Osteocyte (in vitro differentiated cells): Measurements from ENCODE around the gene GRIK2. TPM values are rescaled to one million over a fixed set of nuclear protein-coding genes. Genes with fewer than 3 reads are reported as not detected.
"Not testable (repeated sequence)": the region's sequence is repeated elsewhere in the genome, so short reads cannot be mapped to it uniquely, and the experiment has no call there.

ENCODE experiments used
- DNase-seq: peaks from one replicate; pipeline ENCODE4 v3.0.0; 2021; ENCODE audit warnings: mixed read lengths; ENCODE audit not compliant: unreplicated experiment; ENCODE audit errors: extremely low spot score
- H3K27ac Mint-ChIP-seq: one replicate; pipeline ENCODE4 v1.8.0; 2021; ENCODE audit warnings: mild to moderate bottlenecking, mixed read lengths; ENCODE audit not compliant: unreplicated experiment
- H3K27me3 Mint-ChIP-seq: one replicate; pipeline ENCODE4 v1.8.0; 2021; ENCODE audit warnings: mixed read lengths; ENCODE audit not compliant: unreplicated experiment
- H3K36me3 Mint-ChIP-seq: one replicate; pipeline ENCODE4 v1.8.0; 2021; ENCODE audit warnings: mixed read lengths; ENCODE audit not compliant: unreplicated experiment
- H3K4me1 Mint-ChIP-seq: one replicate; pipeline ENCODE4 v1.8.0; 2021; ENCODE audit warnings: mixed read lengths; ENCODE audit not compliant: unreplicated experiment
- H3K4me3 Mint-ChIP-seq: one replicate; pipeline ENCODE4 v1.8.0; 2021; ENCODE audit warnings: mild to moderate bottlenecking, moderate library complexity, mixed read lengths; ENCODE audit not compliant: unreplicated experiment
- H3K9me3 Mint-ChIP-seq: one replicate; pipeline ENCODE4 v1.8.0; 2021; ENCODE audit warnings: mixed read lengths; ENCODE audit not compliant: unreplicated experiment
- long read RNA-seq: library from polyadenylated mRNA; unstranded; transcript quantifications from one replicate; pipeline ENCODE4 v2.0.0, GENCODE V29; 2021
- total RNA-seq: library from RNA; stranded (reverse); gene quantifications from 2 replicates; pipeline ENCODE4 v1.2.1, GENCODE V29; 2021
- TF ChIP-seq, protein P1 (sequence below): fragments of 200-600 bp; sonication (generic); IDR thresholded peaks from 2 replicates; pipeline ENCODE4 v1.5.0; 2021; ENCODE audit warnings: antibody characterized with exemption, mild to moderate bottlenecking, moderate library complexity

Gene GRIK2
- total RNA-seq: 7.1 and 10.8 TPM in 2 replicates
- long read RNA-seq, partial matches to known transcripts: 3 of 9 reads
- long read RNA-seq, other reads (novel, unspliced or antisense): 6 of 9 reads

- H3K27me3 Mint-ChIP-seq: no peaks in the 10 kb centered on the region
- no peaks in the 10 kb centered on the region for H3K36me3 Mint-ChIP-seq
- peak; percentile 87 for DNase-seq
- H3K4me1 Mint-ChIP-seq: peaks cover 31% of the 10 kb centered on the region
- peak within 1 kb of the TSS; percentile 77 for H3K27ac Mint-ChIP-seq
- TF ChIP-seq, protein P1, sequence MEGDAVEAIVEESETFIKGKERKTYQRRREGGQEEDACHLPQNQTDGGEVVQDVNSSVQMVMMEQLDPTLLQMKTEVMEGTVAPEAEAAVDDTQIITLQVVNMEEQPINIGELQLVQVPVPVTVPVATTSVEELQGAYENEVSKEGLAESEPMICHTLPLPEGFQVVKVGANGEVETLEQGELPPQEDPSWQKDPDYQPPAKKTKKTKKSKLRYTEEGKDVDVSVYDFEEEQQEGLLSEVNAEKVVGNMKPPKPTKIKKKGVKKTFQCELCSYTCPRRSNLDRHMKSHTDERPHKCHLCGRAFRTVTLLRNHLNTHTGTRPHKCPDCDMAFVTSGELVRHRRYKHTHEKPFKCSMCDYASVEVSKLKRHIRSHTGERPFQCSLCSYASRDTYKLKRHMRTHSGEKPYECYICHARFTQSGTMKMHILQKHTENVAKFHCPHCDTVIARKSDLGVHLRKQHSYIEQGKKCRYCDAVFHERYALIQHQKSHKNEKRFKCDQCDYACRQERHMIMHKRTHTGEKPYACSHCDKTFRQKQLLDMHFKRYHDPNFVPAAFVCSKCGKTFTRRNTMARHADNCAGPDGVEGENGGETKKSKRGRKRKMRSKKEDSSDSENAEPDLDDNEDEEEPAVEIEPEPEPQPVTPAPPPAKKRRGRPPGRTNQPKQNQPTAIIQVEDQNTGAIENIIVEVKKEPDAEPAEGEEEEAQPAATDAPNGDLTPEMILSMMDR: peak; percentile 73
- peak within 1 kb of the TSS; percentile 85 for H3K4me3 Mint-ChIP-seq
- no peaks in the 10 kb centered on the region for H3K9me3 Mint-ChIP-seq
Measured at GRCh38 chr6:101393251-101393828, at the start of gene GRIK2. Gene GRIK2, plus strand, starts transcription at chr6:101393708.

- TF ChIP-seq, protein P1: no peak
- no peak overlapping the region for H3K27ac Mint-ChIP-seq
- H3K27me3 Mint-ChIP-seq: no peaks in the 10 kb centered on the region
- no peak for DNase-seq
- no peaks in the 10 kb centered on the region for H3K9me3 Mint-ChIP-seq
- no peaks in the 10 kb centered on the region for H3K36me3 Mint-ChIP-seq
- no peak overlapping the region for H3K4me3 Mint-ChIP-seq
- no peaks in the 10 kb centered on the region for H3K4me1 Mint-ChIP-seq
Measured at GRCh38 chr6:101344885-101345284, 48.6 kb upstream of the GRIK2 start.

DNA sequence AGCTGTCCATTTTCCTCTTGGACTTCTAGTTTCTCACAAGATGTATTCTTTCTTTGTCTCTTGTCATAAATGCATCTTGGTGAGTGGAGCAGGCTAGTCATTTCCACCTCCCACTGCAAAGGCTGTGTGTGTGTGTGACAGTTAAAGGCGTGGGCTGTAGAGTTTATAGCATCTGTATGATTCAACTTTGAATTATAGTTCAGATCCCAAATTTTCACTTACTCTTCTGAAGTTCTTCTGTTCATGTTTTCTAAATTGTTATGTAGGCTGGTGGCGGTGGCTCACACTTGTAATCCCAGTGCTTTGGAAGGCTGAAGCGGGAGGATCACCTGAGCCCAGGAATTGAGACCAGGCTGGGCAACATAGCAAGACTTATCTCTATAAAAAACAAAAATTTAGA lies 44.7 kb upstream of the GRIK2 start:
- Mint-ChIP-seq H3K27me3 (no peaks in the 10 kb centered on the region), H3K36me3 (no peaks in the 10 kb centered on the region), H3K27ac (no peak overlapping the region), H3K4me1 (no peaks in the 10 kb centered on the region), H3K4me3 (no peak overlapping the region), H3K9me3 (no peaks in the 10 kb centered on the region)
- TF ChIP-seq, protein P1: no peak
- DNase-seq: no peak

GRCh38 chr6:101350631-101351030 lies 42.9 kb upstream of the GRIK2 start:
- H3K4me1 Mint-ChIP-seq, H3K27ac Mint-ChIP-seq, H3K4me3 Mint-ChIP-seq, DNase-seq, H3K9me3 Mint-ChIP-seq, H3K27me3 Mint-ChIP-seq, H3K36me3 Mint-ChIP-seq: not testable (repeated sequence)

- H3K27ac Mint-ChIP-seq: no peak overlapping the region
Measured at GRCh38 chr6:101351173-101351572, 42.3 kb upstream of the GRIK2 start.

More at GRCh38 chr6:101351173-101351572, 42.3 kb upstream of the GRIK2 start:
- Mint-ChIP-seq H3K4me3 (no peak overlapping the region), H3K4me1 (no peaks in the 10 kb centered on the region), H3K36me3 (no peaks in the 10 kb centered on the region), H3K9me3 (no peaks in the 10 kb centered on the region), H3K27me3 (no peaks in the 10 kb centered on the region)
- TF ChIP-seq, protein P1: no peak
- DNase-seq: no peak
